Fibroblast of gingiva (primary cell): ENCODE measurements around the gene SORBS1.

Experiments
- DNase-seq: peaks from one replicate; pipeline ENCODE4 v3.0.0-alpha.2; 2011; ENCODE audit warnings: low read depth

The SORBS1 gene

GRCh38 chr10:95513941-95514392, 47.2 kb downstream of the SORBS1 start:
- DNase-seq: peak; percentile 68

GRCh38 chr10:95513008-95513589, 48.1 kb downstream of the SORBS1 start:
- no peak for DNase-seq

GRCh38 chr10:95511314-95511713, 49.9 kb downstream of the SORBS1 start:
- no peak for DNase-seq

- DNase-seq: no peak
Observed at GRCh38 chr10:95509251-95509650, 51.9 kb downstream of the SORBS1 start.

- no peak for DNase-seq
Observed at GRCh38 chr10:95508730-95509129, 52.4 kb downstream of the SORBS1 start.

GRCh38 chr10:95506056-95506737, 55.0 kb downstream of the SORBS1 start:
- no peak for DNase-seq

GRCh38 chr10:95505641-95506040, 55.5 kb downstream of the SORBS1 start:
- no peak for DNase-seq

- no peak for DNase-seq
Observed at GRCh38 chr10:95505084-95505610, 56.0 kb downstream of the SORBS1 start.

GRCh38 chr10:95504246-95504691, 56.9 kb downstream of the SORBS1 start:
- no peak for DNase-seq

- DNase-seq: no peak
Observed at GRCh38 chr10:95503526-95503925, 57.6 kb downstream of the SORBS1 start.

GRCh38 chr10:95503001-95503400, 58.2 kb downstream of the SORBS1 start:
- no peak for DNase-seq

GRCh38 chr10:95502377-95502776, 58.8 kb downstream of the SORBS1 start:
- DNase-seq: no peak

- no peak for DNase-seq
Observed at GRCh38 chr10:95501203-95502094, 59.7 kb downstream of the SORBS1 start.

GRCh38 chr10:95500649-95501048, 60.5 kb downstream of the SORBS1 start:
- DNase-seq: no peak

- no peak for DNase-seq
Observed at GRCh38 chr10:95500097-95500496, 61.1 kb downstream of the SORBS1 start.

GRCh38 chr10:95499482-95499989, 61.6 kb downstream of the SORBS1 start:
- DNase-seq: no peak

GRCh38 chr10:95496951-95497350, 64.2 kb downstream of the SORBS1 start:
- no peak for DNase-seq

- no peak for DNase-seq
Observed at GRCh38 chr10:95496246-95496911, 64.8 kb downstream of the SORBS1 start.

GRCh38 chr10:95493862-95494261, 67.3 kb downstream of the SORBS1 start:
- no peak for DNase-seq

- no peak for DNase-seq
Observed at GRCh38 chr10:95487994-95488393, 73.2 kb downstream of the SORBS1 start.

- DNase-seq: no peak
Observed at GRCh38 chr10:95485056-95485844, 75.9 kb downstream of the SORBS1 start.
